B cell (primary cell): Measurements from ENCODE around the gene FOXK1. TPM values are rescaled to one million over a fixed set of nuclear protein-coding genes. Genes with fewer than 3 reads are reported as not detected.

Source experiments
- ATAC-seq: fragments of 200-7000 bp; cut with Tn5 transposase; one replicate; pipeline ENCODE4 v1.10.0; 2021; ENCODE audit warnings: low read depth, mild to moderate bottlenecking, moderate number of reproducible peaks, moderate library complexity
- CTCF ChIA-PET: fragments of 350-600 bp; sonication (Branson Sonifier 250); formaldehyde crosslinking; loops from one replicate; lab custom pipeline; 2021; ENCODE audit warnings: antibody characterized with exemption, inconsistent platforms; lab: Charles Lee
- POLR2A ChIA-PET: fragments of 350-600 bp; sonication (Branson Sonifier 250); formaldehyde crosslinking; loops from one replicate; lab custom pipeline; 2021; ENCODE audit warnings: antibody characterized with exemption; lab: Charles Lee
- DNase-seq: peaks from one replicate; pipeline ENCODE4 v3.0.0; 2013
- H2AFZ ChIP-seq: 2 replicates; pipeline ENCODE4 v1.6.1; 2012; ENCODE audit warnings: mild to moderate bottlenecking, low read depth, low read length; ENCODE audit not compliant: insufficient read depth, poor library complexity, severe bottlenecking
- H3K27ac ChIP-seq, 2 donors: 1 replicate in 1 of 2; 2 replicates in 1 of 2; pipeline ENCODE4 v1.5.1; 2012 to 2013; ENCODE audit warnings: low read length in 2 of 2, mild to moderate bottlenecking in 2 of 2, moderate library complexity in 1 of 2
- H3K27me3 ChIP-seq, 4 experiments: fragments of 200-600 bp in 1 of 4; sonication (generic) in 1 of 4; replicated peaks in 1 of 4; 1 replicate in 2 of 4; 2 replicates in 2 of 4; pipeline versions ENCODE4 v1.6.1 to v1.7.0; 2013 to 2016; ENCODE audit warnings: low read length in 3 of 4, mild to moderate bottlenecking in 2 of 4, mixed read lengths in 1 of 4, moderate library complexity in 1 of 4; ENCODE audit not compliant: insufficient read depth in 4 of 4, control insufficient read depth in 3 of 4; ENCODE audit errors: control extremely low read depth in 1 of 4
- H3K36me3 ChIP-seq, 2 experiments: replicated peaks in 1 of 2; 1 replicate in 1 of 2; 2 replicates in 1 of 2; pipeline versions ENCODE4 v1.6.1 to v1.7.1; 2013; ENCODE audit warnings: low read length in 1 of 2; ENCODE audit not compliant: insufficient read depth in 2 of 2, control insufficient read depth in 1 of 2; ENCODE audit errors: control extremely low read depth in 1 of 2, extremely low read depth in 1 of 2
- H3K4me1 ChIP-seq, 2 donors: fragments of 200-600 bp in 1 of 2; sonication (generic) in 1 of 2; 1 replicate in 1 of 2; 2 replicates in 1 of 2; pipeline versions ENCODE4 v1.5.1 to v1.6.1; 2013 to 2017; ENCODE audit warnings: low read length in 2 of 2; ENCODE audit not compliant: control insufficient read depth in 2 of 2, insufficient read depth in 2 of 2
- H3K4me2 ChIP-seq: replicated peaks from 2 replicates; pipeline ENCODE3; 2012; ENCODE audit warnings: mild to moderate bottlenecking, low read depth, low read length; ENCODE audit not compliant: poor library complexity, severe bottlenecking
- H3K4me3 ChIP-seq, 5 experiments: fragments of 200-600 bp in 1 of 5; sonication (generic) in 1 of 5; 1 replicate in 3 of 5; 2 replicates in 2 of 5; pipeline versions ENCODE4 v1.5.1 to v1.7.0; 2011 to 2016; ENCODE audit warnings: low read length in 4 of 5, mild to moderate bottlenecking in 4 of 5, low read depth in 2 of 5, control low read depth in 1 of 5, moderate library complexity in 1 of 5; ENCODE audit not compliant: insufficient read depth in 1 of 5; ENCODE audit errors: control extremely low read depth in 1 of 5, extremely low read depth in 1 of 5
- H3K79me2 ChIP-seq: fragments of 200-600 bp; sonication (generic); one replicate; pipeline ENCODE4 v1.6.0; 2016; ENCODE audit warnings: low read length; ENCODE audit not compliant: control insufficient read depth, insufficient read depth
- H3K9ac ChIP-seq: fragments of 200-600 bp; sonication (generic); 2 replicates; pipeline ENCODE4 v1.6.1; 2017; ENCODE audit warnings: mild to moderate bottlenecking, low read length, moderate library complexity
- H3K9me3 ChIP-seq, 3 donors: one replicate each; pipeline versions ENCODE4 v1.6.1 to v1.7.1; 2013; ENCODE audit warnings: low read length in 2 of 3; ENCODE audit not compliant: control insufficient read depth in 2 of 3, insufficient read depth in 1 of 3; ENCODE audit errors: control extremely low read depth in 1 of 3
- H4K20me1 ChIP-seq: 2 replicates; pipeline ENCODE4 v1.6.0; 2012; ENCODE audit warnings: mild to moderate bottlenecking, low read length; ENCODE audit not compliant: insufficient read depth, control insufficient read depth, poor library complexity, severe bottlenecking
- H3K27ac Mint-ChIP-seq: one replicate; pipeline ENCODE4 v1.8.0; 2021; ENCODE audit warnings: mixed read lengths
- H3K27me3 Mint-ChIP-seq: one replicate; pipeline ENCODE4 v1.8.0; 2021; ENCODE audit warnings: mixed read lengths
- H3K4me1 Mint-ChIP-seq: one replicate; pipeline ENCODE4 v1.8.0; 2021; ENCODE audit warnings: mixed read lengths
- H3K4me3 Mint-ChIP-seq: one replicate; pipeline ENCODE4 v1.8.0; 2021; ENCODE audit warnings: mixed read lengths
- H3K9me3 Mint-ChIP-seq: one replicate; pipeline ENCODE4 v1.8.0; 2022; ENCODE audit warnings: mixed read lengths; ENCODE audit not compliant: insufficient read depth
- EZH2 ChIP-seq: IDR thresholded peaks from 2 replicates; pipeline ENCODE4 v1.6.1; 2012; ENCODE audit warnings: borderline replicate concordance, low read depth, mild to moderate bottlenecking, moderate library complexity, low read length; ENCODE audit not compliant: insufficient read depth, poor library complexity, severe bottlenecking
- WGBS: methylation state at CpG from one replicate; pipeline ENCODE4 v1.1.5; 2013; ENCODE audit warnings: missing lambda C conversion rate; ENCODE audit not compliant: insufficient coverage; 5-methylcytosine and 5-hydroxymethylcytosine counted together
- intact Hi-C: fragments of 100-400 bp; cut with micrococcal nuclease; formaldehyde crosslinking; loops from one replicate; pipeline ENCODE4 v1.10.0; 2022
- polyA plus RNA-seq: library from polyadenylated mRNA; depleted of rRNA; stranded (reverse); fragments of >200 nt; gene quantifications from 2 replicates; pipeline ENCODE4 v1.2.3, GENCODE V29; 2012
- total RNA-seq, 2 donors: library from RNA; stranded (reverse); fragments of 120-200 nt in 1 of 2; gene quantifications; 1 replicate in 1 of 2; 2 replicates in 1 of 2; pipeline versions ENCODE4 v1.2.3 to v1.2.4, GENCODE V29; 2013 to 2022
- TF ChIP-seq, protein P1 (sequence below): fragments of 200-600 bp; IDR thresholded peaks from one replicate; pipeline ENCODE4 v1.8.0; 2022; ENCODE audit warnings: antibody characterized with exemption, mild to moderate bottlenecking

FOXK1 gene
- total and polyA plus RNA-seq, 2 donors (not counting 1 experiment from before 2014, with no cell fraction given) = 17.9 to 56.2 TPM

DNA sequence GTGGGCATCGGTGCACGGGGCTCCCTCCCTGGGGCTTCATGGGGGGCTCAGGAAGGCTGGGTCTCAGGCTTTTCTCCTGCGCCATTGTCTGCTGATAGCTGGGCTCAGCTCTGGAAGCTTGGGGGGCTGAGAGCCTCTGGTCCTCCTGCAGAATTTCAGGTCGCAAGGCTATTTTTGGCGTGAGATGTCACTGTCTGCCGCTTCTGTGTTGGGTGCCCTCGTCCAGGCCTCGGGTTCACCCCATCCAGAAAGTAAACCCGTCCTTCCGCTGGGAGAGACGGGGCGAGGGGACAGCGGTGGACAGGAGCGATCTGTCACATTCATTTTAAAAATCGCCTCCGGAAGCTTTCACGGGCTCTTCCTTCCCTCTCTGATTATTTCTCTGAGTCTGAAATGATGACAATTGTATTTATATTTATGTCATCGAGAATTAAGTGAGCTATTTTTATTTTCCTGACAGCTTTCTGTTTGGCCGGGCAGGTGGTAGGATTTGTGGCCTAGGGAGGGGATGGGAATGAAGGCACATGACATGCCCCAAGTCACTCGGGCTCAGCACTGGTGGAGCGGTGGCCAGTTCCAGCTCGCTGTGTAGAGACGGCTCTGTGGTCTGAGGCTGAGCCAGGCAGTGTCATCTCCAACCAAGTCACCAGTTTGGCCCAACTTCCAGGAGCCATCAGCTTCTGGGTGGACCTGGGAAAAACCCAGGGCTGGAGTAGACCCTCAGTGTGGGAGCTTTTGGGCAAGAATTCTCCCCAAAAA is 52.7 kb downstream of the FOXK1 start:
- Histone ChIP-seq H3K4me3 (no peak overlapping the region), H3K4me1 (peaks cover 12 to 23% of the 10 kb centered on the region in 2 donors), H3K36me3 (peaks cover 2 to 18% of the 10 kb centered on the region in 2 experiments), H4K20me1 (peaks cover 84% of the 10 kb centered on the region), H3K4me2 (no peak overlapping the region), H3K79me2 (peaks cover 97% of the 10 kb centered on the region), H3K9ac (no peak overlapping the region), H3K27me3 (no peaks in the 10 kb centered on the region), H2AFZ (no peak overlapping the region), H3K27ac (no peak overlapping the region), H3K9me3 (peaks cover 0 to 3% (median 0%) of the 10 kb centered on the region in 3 donors)
- Mint-ChIP-seq H3K27me3 (no peaks in the 10 kb centered on the region), H3K4me1 (peaks cover 31% of the 10 kb centered on the region), H3K4me3 (no peak overlapping the region), H3K9me3 (no peaks in the 10 kb centered on the region), H3K27ac (no peak overlapping the region)
- no peak for TF ChIP-seq EZH2
- TF ChIP-seq, protein P1, sequence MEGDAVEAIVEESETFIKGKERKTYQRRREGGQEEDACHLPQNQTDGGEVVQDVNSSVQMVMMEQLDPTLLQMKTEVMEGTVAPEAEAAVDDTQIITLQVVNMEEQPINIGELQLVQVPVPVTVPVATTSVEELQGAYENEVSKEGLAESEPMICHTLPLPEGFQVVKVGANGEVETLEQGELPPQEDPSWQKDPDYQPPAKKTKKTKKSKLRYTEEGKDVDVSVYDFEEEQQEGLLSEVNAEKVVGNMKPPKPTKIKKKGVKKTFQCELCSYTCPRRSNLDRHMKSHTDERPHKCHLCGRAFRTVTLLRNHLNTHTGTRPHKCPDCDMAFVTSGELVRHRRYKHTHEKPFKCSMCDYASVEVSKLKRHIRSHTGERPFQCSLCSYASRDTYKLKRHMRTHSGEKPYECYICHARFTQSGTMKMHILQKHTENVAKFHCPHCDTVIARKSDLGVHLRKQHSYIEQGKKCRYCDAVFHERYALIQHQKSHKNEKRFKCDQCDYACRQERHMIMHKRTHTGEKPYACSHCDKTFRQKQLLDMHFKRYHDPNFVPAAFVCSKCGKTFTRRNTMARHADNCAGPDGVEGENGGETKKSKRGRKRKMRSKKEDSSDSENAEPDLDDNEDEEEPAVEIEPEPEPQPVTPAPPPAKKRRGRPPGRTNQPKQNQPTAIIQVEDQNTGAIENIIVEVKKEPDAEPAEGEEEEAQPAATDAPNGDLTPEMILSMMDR = no peak
- ChIA-PET POLR2A (no interaction called here), CTCF (interaction anchor here (0.7 kb wide), 1 partner anchor 17 kb away, joined by 3 read pairs; no protein-coding TSS in a partner anchor)
- ATAC-seq (no peak), DNase-seq (no peak)
- WGBS = 86% methylated on average over 16 of the region's 23 CpGs
- intact Hi-C loops = no loop called here

DNA sequence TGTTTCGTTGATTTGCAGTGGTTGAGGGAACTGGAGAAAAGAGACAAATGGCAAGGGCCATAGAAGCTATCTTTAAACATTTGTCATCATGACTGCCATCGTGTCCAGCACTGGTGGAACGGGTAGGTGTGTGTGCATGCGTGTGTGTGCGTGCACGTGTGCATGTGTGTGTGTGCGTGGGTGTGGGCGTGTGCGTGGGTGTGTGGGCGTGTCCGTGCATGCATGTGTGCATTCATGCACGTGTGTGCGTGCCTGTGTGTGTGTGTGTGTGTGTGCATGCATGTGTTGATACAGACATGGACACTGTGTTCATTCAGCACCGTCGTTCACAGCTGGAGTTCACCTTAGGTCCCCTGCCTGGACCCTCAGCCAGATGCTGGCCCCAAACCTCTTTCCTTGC is 55.2 kb downstream of the FOXK1 start:
- H2AFZ ChIP-seq = no peak overlapping the region
- ATAC-seq (no peak), DNase-seq (no peak)
- Mint-ChIP-seq H3K27ac (no peak overlapping the region), H3K27me3 (no peaks in the 10 kb centered on the region), H3K4me1 (peaks cover 30% of the 10 kb centered on the region), H3K4me3 (no peak overlapping the region), H3K9me3 (no peaks in the 10 kb centered on the region)
- H3K36me3 ChIP-seq = peaks cover 2 to 19% of the 10 kb centered on the region in 2 experiments
- H3K9ac ChIP-seq = no peak overlapping the region
- no peak overlapping the region for H3K4me3 ChIP-seq
- ChIA-PET CTCF (no interaction called here), POLR2A (interaction anchor here (0.7 kb wide), 1 partner anchor 896 kb away, joined by 4 read pairs; no protein-coding TSS in a partner anchor)
- peaks cover 0 to under 1% (median 0%) of the 10 kb centered on the region in 3 donors for H3K9me3 ChIP-seq
- TF ChIP-seq, protein P1 = no peak
- no peak for TF ChIP-seq EZH2
- 89% methylated on average over 11 of the region's 15 CpGs for WGBS
- H3K4me2 ChIP-seq = no peak overlapping the region
- peaks cover 14 to 25% of the 10 kb centered on the region in 2 donors for H3K4me1 ChIP-seq
- peaks cover 62% of the 10 kb centered on the region for H4K20me1 ChIP-seq
- intact Hi-C loops = no loop called here
- no peak overlapping the region for H3K27ac ChIP-seq
- peaks cover 88% of the 10 kb centered on the region for H3K79me2 ChIP-seq
- no peaks in the 10 kb centered on the region for H3K27me3 ChIP-seq
